Stimulated activated CD8-positive, alpha-beta memory T cell treated with anti-CD3 and anti-CD28 coated beads, Interleukin-4, amount 100 ng/mL, for 48 hours (primary cell): ENCODE data around the gene FBXL4.

Experiments
- DNase-seq: peaks from one replicate; pipeline ENCODE4 v3.0.0-alpha.2; 2020

Gene FBXL4

DNA sequence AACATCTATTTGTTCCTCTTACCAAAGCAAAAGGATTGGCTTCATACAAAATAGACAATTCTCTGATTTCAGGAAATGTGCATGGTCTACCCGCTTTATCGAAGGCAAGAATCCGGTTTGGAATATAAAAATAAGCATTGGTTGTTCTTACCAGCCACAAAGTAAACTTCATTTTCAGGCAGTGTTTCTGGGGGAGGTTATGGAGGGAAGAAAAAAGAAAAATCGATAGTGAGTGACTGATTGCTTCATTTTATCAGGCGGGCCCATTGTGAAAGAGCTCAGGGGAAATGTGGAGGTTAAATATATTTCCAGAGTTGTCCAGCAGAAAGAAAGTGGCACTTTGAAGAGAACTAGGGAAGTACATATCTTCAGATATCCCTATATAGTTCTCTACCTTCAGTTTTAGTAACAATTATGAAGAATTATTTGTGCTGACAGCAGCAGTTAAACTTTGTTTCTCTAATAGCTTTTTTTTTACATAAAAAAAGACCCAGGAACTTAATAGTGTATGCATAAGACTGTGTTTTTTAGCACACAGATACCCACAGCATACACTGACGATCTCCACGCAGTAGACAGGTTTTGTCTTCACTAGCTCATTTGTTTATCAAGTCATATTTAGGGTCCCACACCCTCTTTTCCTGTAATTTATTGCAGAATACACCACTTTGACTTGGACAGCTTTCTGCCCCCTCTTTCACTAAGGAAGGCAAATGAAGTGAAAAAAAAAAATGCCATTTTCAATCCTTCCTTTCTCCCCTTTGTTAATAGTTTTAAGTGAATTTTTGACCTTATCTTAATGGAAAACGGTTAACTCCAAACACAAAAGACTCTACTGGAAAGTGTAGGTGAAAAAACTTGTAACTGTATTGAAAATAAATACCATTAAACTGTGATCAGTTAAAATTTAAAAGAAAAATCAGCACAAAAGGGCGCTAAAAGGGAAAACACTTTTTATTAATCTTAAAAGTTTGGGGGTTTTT is 110.5 kb downstream of the FBXL4 start:
- no peak for DNase-seq

DNA sequence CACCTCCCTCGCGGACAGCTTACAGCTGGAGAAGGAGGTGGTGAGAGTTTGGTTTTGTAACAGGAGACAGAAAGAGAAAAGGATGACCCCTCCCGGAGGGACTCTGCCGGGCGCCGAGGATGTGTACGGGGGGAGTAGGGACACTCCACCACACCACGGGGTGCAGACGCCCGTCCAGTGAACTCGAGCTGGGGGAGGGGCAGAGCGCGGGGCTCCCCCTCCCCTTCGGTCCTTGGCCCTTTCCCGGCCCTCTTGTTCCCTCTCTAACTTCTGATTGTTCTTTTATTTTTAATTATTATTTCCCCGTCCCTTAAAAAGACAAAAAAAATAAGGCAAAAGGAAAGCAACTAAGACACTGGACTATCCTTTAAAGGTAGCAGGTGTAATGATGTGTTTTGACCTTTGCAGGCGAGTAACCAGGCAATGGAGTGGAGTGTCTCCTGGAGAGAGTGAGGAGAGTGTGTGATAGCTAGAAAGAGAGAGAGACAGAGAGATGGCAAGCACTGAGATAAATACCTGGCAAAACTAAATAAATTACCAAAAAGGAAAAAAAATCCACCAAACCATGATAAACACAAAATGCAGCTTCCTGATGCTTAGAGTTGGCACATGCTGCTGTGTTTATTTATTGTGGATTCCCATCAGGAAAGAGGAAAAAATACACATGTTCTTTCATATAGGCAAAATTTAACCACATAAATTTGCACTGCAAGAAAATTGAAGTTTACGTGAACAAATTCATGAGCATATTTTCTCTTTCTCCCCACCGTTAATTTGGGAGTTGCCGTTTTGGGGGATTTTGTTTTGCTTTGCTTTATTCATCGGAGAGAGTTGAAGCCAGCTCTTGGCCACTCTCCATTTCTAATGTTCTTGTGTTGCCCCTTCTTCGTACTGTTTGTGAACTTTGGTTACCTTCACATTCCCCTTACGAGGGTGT is 111.5 kb downstream of the FBXL4 start:
- DNase-seq = no peak

GRCh38 chr6:98835149-98836024 is 112.4 kb downstream of the FBXL4 start:
- no peak for DNase-seq

DNA sequence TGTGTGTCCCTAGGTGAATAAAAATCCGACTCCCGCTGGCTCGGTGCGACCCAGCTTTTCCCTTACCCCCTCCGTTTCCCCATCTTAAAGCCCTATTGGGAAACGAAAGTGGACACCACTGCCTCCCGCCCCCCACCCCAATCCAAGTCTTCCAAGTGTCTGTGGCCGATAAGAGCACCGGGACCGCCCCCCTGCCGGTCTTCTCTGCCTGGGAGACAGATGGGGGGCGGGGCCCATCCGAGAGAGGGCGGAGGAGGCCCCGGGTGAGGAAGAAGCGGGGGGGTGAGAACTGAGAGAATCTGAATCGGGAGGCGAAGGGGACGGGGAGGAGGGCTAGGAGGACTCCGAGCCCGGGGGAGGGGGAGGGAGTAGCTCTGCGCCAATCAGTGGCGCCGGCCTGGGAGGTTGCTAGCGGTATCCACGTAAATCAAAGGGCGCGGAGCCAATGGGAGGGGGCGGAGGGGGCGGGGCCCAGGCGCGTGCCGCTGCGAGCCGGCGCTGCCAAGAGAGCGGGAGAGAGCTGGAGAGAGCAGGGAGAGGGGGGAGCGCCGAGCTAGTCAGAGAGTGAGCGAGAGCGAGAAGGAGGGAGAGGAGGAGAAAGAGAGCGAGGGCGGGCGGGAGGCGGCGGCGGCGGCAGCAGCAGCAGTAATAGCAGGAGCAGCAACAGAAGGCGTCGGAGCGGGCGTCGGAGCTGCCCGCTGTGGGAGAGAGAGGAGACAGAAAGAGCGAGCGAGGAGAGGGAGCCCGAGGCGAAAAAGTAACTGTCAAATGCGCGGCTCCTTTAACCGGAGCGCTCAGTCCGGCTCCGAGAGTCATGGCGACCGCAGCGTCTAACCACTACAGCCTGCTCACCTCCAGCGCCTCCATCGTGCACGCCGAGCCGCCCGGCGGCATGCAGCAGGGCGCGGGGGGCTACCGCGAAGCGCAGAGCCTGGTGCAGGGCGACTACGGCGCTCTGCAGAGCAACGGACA is 113.4 kb downstream of the FBXL4 start, which contains the start of gene POU3F2:
Gene POU3F2, plus strand, starts transcription at position 515 of the 972 bp plus-strand sequence. Its CDS starts 300 bp downstream, at position 815.
- peak; percentile 70 for DNase-seq

GRCh38 chr6:98833307-98834059 is 114.3 kb downstream of the FBXL4 start:
- DNase-seq = no peak

GRCh38 chr6:98833057-98833306 is 114.8 kb downstream of the FBXL4 start:
- DNase-seq = no peak

- no peak for DNase-seq
Measured at GRCh38 chr6:98832284-98833056, 115.3 kb downstream of the FBXL4 start.

DNA sequence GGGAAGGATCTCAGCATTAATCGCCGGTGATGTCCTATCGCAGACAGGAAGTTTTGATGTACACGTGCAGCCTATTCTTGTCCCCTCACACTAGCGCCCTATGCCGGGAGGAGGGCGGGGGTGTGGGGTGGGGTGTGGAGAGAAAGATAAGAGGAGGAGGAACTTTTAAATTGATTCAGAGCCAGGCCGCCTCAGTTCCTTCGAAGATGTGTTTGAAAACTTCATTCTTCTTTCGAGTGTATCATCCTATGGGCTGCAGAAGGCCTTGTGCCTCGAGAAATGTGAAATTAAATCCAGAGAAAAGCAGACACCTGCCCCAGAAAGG is 115.8 kb downstream of the FBXL4 start:
- no peak for DNase-seq

DNA sequence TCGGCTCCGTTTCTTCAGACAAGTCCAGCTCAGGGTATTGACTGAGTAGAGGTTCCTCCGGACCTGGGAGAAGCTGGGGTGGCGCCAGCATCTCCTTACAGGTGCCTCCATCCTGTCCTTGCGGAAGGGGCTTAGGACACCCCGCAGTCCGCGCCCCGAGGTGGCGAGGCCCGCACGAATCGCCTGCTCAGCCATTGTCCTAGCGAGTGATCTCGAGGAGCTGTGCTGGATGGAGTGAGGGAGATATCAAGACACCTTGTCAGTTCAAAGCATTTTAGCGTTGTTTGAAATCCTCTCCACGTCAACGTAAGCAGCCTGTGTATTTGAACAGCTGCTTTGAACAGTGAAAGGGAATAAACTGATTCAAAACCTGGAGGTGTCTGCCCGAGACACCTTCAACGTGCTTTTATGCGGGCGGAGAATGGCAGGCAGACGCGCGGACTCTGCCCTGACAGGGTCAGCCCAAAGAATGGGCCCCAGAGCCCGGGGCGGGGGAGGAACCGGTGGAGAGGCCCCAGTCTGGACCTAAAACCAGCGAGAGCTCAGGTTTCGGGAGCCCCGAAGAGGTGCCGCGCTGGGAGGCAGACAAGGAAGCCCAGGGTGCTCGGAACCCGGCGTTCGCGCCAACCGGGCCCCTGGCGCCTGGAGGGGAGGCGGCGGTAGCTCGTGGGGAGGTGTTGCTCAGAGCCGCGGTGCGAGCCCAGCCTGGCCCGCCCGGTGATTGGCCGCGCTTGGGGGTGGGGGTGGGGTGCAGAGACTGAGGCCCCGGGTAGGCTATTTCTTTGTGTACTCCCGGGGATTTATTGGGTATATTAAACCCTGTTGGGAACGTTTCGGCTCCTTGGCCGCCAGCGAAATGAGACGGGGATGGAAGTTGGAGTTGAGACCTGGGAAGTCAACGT is 116.4 kb downstream of the FBXL4 start:
- DNase-seq = no peak

- no peak for DNase-seq
Measured at GRCh38 chr6:98830146-98830545, 117.6 kb downstream of the FBXL4 start.

- DNase-seq = no peak
Measured at GRCh38 chr6:98828941-98829411, 118.8 kb downstream of the FBXL4 start.

DNA sequence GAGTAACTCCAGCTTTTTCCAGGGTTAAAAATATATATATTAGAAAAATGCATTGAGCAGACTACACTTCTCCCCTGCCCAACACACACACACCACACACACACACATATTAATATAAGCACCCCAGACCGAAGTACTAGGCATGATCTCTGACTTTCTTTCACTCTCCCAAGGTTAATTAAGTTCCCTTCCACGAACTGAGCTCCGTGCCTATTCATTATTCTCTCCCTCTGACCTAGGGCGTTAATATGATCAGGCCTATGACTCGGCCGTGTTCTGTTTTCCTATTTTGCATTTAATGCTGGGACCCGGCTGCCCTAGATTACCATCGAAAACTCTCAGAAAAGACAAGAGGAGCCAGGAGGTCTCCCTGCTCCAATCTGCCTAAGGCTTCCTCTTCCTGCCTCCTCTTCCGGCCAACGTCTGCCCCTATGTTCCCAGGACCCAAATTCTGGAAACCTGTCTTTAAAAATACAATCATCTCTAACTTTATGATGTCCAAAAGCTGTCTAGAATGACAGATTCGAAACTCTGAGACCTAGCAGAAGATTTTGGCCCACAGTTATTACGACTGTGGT is 119.4 kb downstream of the FBXL4 start:
- DNase-seq = no peak

DNA sequence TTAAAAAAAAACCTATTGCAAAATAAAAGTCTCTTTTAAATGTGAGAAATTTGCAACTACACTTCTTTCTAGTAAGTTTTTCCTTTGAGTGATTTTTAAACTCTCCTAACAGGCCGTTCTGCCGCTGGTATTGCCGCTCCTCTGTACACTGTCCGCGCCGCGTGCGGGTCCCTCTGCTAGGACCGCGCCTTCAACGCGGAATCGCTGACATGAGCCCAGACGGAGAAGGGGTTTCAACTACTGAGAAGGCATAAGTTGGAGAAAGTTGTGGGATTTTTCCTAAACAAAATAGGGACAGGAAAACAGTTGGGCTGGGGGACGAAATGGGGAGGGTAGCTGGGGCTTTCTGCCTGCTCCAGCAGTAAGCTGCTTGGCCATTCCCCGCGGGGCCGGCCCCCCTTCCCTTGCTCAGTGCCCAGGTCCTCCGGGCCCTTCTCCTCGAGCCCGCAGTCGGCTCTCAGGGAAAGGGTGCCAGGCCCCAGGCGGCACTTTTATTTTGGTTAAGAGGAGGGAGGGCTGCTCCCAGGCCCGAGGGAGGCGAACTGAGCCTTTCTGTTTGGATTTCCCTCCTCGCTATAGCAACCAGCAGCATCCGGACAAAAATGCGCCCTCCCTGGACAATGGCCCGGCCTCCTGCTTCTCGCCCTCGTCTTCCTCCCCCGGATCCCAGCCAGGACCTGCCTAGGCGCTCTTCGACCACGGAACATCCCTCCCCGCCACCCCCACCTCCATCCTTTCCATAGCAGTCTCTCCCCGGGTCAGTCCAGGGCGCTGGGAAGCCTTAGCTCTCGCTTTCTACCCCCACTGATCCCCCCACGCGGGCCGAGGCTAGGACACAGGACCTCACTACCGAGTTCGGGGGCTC is 120.2 kb downstream of the FBXL4 start:
- DNase-seq = no peak

DNA sequence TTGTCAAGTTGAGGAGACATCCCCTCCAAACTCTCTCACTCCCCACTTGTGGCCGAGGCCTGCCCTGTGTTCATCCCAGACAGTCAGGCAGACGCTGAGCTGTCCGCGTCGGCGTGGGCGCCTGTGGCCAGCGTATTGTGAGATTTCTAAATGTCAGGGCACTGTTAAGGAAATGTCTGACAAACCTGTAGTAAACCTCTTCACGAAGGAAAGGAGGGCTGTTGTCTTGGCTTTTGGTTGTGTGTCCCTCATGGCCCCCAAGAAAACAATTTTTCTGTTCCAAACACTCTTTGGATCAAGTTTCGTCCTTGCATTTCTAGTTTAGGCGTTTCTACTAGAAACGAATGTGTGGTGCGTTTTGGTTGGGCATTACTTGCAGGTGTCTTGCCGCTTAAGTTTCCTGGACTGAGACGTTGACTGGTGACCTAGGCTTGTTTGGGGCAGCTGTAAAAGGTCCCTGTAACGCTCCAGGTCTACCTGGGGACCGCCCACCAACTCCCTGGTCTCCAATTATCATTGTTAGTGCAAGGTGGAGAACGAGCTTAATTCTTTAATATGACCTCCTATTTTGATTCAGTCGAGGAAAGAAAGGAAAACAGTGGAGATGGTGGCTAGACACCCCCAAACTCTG is 122.0 kb downstream of the FBXL4 start:
- no peak for DNase-seq

DNA sequence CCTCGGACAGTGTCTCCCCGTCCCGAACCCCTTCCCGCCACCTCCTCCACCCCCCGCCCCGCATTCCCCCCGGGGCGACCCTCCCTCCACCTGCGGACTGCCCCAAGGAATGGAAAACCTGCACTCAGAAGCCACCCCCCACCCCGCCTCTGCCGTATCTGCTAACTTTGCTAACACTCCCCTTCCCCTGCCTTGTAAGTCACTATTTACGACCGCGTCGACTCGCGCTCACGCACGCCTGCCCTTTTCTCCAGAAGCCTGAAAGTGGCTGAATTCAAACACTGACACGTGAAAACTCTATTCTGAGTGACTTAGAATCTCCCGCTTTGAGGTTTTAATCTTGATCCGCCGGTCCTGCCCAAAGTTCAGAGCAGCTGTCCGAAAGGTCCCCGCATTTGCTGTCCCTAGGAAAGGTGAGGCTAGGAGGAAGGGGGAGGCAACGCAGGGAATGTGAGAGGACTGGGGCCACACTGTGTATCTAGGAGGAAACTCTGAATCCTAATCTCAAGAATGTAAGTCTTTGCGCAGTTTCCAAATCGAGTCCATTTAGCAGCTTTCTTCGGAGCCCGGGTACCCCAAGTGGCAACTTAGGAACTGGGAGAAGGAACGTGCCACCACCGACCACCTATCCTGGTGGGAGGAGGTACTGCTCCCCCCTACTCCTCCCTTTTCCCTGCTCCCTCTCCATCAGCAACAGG is 122.7 kb downstream of the FBXL4 start:
- no peak for DNase-seq
